Activated effector memory CD4-positive, alpha-beta T cell treated with anti-CD3 and anti-CD28 coated beads, Interleukin-2, amount 50 U/mL, for 16 hours (primary cell): ENCODE results near the gene RSAD2.
"Not testable (repeated sequence)": the region's sequence is repeated elsewhere in the genome, so short reads cannot be mapped to it uniquely, and the experiment has no call there.

Source experiments
- DNase-seq: peaks from one replicate; pipeline ENCODE4 v3.0.0-alpha.2; 2020

The RSAD2 gene

DNA sequence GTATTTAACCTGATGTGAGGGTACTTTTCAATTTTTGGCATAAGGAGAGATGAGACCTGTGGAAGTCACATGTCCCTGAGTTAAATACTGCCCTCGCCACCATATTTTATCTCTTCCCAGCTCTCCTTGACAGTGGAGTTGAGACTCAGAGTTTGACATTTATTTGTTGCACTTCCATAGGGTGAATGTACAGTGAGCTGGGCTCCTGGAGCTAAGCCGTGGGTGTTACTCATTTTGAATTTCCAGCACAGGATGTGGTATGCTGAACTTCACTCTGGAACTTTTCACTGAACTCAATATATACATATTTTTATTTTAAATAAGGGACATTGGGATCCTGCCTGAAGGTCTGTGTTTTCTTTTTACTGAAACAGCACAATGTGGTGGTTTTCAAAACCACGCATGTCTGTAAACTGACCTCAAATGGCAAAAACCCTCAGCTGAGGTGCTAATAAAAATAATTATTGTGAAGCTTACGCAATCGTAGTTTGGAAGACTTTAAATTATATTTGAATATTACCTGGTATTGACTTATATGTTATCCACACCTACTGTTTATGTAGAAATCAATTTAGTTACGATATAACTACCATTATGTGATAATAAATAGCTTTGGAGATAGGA lies 51.7 kb downstream of the RSAD2 start:
- DNase-seq: no peak

DNA sequence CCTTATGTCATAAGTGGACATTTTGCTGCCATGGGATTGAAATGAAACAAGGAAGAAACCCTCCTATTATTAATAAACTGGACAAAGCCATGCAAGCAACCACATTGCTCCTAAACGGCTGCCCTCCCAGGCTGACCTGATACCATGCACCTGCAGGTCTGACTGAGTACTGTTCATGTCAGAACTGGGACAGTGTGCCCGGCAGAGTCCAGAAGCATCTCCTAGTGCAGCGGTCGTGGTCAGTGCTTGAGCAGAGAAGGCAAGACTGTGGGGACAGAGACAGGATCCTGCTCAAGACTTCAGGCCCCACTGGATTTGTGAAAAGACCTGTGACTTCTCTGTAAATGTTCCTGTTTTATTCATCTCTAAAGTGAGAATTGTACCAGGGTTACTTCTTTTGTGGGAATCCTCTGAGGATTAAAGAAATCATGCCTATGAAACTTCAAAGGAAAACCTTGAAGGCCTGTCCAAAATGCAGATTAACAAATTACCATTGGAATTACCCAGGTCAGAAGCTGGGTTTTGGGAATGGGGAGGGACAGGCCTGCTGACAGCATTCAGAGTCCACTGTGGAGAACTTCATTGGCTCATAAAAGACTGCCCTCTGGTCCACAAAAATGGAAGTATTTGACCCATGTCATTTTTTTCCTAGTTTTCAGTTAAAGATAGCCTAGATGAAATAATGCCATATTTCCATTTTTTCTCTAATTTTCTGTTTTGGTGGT lies 53.5 kb downstream of the RSAD2 start:
- no peak for DNase-seq

- DNase-seq: no peak
Observed at GRCh38 chr2:6931753-6932152, 54.2 kb downstream of the RSAD2 start.

GRCh38 chr2:6932206-6932605 lies 54.6 kb downstream of the RSAD2 start:
- no peak for DNase-seq

DNA sequence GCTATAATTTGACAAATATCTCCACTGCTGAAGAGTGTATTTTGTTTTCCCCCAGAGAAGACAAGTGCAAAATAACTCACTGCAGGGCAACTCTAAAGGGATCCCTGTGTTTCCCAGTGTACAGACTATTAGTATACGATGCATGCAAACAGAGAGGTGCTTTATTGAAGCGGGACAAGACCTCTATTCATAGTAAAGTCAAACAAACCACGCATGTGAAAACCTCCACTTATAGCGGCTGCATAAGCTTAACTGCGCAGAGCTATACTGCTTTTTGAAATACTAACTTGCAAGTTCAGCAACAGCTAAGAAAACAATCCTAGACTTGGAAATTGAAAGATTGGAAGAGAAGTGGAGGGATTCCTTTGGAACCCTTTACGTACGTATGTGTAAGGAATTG lies 55.3 kb downstream of the RSAD2 start:
- DNase-seq: no peak

GRCh38 chr2:6933911-6934310 lies 56.3 kb downstream of the RSAD2 start:
- no peak for DNase-seq

DNA sequence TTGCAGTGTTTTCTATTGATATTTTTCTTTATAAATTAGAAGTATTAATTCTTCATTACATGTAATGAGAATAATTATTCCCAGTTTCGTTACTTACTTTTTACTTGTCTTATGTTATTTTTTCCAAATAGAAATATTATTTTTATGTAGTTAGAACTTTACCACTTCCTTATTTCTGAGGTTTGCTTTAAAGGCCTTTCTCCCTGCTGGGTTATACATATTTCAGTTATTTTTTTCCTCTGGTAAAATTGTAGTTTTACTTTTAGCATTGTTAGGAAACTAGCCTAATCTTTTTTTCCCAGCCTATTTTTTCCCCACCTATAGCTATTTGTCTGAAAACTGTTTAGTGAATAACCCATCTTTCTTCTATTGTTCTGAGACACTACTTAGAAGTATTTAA lies 56.8 kb downstream of the RSAD2 start:
- no peak for DNase-seq

GRCh38 chr2:6934758-6935651 lies 57.4 kb downstream of the RSAD2 start:
- no peak for DNase-seq

GRCh38 chr2:6935652-6936020 lies 58.1 kb downstream of the RSAD2 start:
- DNase-seq: not testable (repeated sequence)

DNA sequence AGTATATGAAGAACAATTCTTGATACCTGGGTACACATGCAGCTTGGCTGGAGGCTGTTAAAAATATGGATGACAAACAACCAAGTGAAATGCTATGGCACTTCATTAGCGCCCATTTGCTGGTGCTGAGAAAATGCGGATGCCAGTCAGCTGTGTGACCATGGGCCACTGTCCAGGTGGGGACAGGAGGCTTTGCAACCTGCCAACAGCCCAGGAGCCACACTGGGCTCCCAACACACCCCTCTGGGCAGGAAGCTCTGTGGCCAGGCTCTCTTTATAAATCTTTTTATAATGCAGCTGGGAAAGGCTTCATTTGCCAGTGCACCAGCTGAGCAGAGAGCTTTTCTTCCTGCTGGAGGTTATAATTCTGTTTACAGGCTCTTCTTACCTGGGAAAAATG lies 59.6 kb downstream of the RSAD2 start:
- no peak for DNase-seq

GRCh38 chr2:6937582-6937981 lies 60.0 kb downstream of the RSAD2 start:
- no peak for DNase-seq

DNA sequence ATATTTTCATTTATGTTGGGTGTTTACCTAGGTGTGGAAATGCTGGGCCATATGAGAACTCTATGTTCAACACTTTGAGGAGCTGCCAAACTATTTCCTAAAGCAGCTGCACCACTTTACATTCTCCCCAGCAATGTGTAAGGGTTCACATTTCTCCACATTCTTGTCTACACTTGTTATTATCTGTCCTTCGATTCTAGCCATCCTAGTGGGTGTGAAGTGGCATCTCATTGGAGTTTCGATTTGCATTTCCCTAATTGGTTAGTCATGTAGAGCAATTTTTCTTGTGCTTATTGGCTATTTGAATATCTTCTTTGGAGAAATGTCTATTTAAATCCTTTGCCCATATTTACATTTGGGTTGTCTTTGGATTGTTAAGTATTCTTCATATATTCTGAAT lies 61.5 kb downstream of the RSAD2 start:
- DNase-seq: no peak

DNA sequence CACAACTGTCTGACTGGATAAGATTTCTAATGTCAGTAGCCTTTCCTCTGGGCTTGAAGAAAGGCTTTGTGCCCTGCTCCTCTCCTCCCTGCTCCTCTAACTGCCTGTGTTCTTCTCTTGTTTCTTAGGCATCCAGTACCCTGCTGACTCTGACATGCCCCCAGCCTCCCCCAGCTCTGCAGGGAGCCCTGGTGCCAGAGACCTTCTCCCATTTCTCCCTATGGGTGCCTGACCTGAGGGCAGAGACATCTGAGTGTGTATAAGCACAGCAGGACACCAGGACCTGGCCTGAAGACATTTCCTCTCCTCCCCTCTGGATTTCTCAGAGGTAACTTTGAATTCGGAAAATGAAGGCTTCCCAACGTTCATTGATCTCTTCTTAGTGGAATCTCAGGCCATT lies 63.2 kb downstream of the RSAD2 start:
- DNase-seq: no peak

DNA sequence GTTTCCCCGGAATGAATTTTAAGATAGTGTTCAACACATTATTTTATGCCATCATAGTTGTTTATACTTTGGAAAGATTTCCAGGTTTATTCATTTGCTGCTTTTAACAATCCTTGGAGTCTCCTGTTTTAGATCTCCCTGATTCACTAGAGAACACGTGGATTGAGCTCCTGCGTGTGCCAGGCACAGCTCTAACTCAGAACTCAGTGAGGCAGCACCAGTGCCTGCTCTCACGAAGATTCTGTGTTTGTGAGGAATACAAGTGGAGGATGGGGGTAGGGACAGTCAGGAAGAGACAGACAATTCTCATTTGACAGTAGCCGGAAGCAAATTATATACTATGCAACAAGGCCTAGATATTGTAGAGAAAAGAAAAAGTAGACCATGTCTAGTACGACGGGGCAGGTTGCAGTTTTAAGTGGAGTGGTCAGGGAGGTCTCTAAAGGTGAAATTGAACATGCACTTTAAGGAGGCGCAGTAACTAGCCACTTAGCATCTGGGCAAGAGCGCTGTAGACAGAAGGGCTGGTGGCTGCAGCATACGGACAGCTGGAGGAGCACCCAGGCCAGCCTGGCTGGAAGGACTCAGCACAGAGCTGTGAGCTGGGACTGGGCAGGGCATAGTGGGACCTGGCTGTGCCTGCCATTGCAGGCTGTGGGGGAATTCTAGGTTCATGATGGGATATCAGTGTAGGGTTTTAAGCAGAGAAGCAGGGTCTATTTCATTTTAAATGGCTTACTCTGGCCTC lies 63.9 kb downstream of the RSAD2 start:
- DNase-seq: no peak

DNA sequence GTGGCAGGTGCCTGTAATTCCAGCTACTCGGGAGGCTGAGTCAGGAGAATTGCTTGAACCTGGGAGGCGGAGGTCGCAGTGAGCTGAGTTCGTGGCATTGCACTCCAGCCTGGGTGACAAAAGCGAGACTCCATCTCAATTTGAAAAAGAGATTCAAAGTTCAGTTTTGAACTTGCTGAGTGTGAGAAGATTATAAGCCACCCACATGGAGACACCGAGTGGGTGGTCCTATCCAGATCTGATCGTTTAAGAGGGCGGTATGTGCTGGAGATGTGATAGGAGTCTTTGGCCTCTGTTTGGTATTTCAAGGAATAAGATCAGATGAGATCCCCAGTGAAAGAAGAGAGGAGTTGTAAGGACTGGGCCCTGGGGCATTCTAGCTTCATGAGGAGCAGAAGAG lies 65.3 kb downstream of the RSAD2 start:
- DNase-seq: no peak

DNA sequence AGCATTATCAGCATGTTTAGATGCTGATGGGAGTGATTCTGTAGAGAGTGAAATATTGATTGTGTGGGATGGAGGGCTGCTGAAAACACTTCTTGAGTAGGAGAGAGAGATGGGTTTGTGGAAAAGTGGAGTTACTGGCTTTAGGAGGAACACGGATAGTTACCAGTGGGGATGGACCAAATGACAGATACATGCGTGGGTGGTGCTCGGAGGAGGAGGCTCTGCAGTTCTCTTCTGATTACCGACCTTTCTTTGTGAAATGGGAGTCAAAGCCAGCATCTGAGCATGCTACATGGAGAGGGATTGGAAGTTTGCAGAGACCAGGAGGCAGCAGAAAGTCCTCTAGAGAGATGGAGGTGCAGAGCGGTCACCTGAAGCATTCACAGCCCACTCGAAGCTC lies 65.9 kb downstream of the RSAD2 start:
- DNase-seq: no peak

GRCh38 chr2:6943971-6944370 lies 66.4 kb downstream of the RSAD2 start:
- DNase-seq: no peak

DNA sequence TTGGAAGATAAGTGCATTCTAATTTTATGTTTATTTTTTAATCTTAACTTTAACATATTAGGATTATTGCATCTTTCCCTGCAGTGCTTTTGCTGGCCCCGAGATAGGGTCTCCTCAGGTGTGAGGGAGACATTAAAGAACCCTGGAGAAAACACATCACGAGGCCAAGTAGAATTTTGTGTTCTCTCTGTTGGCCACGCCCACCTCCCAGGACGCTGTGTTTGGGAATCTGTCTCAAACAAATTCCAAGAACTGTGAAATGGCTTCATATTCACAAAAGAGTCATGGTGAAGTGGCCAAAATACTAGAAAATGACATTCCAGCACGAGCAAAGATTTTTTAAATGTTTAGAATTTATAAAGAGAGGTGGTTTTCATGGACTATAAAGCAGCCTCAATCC lies 67.0 kb downstream of the RSAD2 start:
- no peak for DNase-seq

- DNase-seq: no peak
Observed at GRCh38 chr2:6945087-6945813, 67.7 kb downstream of the RSAD2 start.

GRCh38 chr2:6945821-6946220 lies 68.2 kb downstream of the RSAD2 start:
- no peak for DNase-seq

GRCh38 chr2:6946722-6947121 lies 69.1 kb downstream of the RSAD2 start:
- no peak for DNase-seq
